Activated T-cell treated with anti-CD3 and anti-CD28 coated beads for 48 hours (primary cell): ENCODE measurements around the gene CDH20.
"Not testable (repeated sequence)": the region's sequence is repeated elsewhere in the genome, so short reads cannot be mapped to it uniquely, and the experiment has no call there.

ENCODE experiments used
- DNase-seq: peaks from one replicate; pipeline ENCODE4 v3.0.0-alpha.2; 2020; ENCODE audit warnings: low read depth

The CDH20 gene

GRCh38 chr18:61348230-61348629 is 15.0 kb downstream of the CDH20 start:
- DNase-seq: no peak

GRCh38 chr18:61350578-61350977 is 17.3 kb downstream of the CDH20 start:
- DNase-seq: no peak

GRCh38 chr18:61352059-61352458 is 18.8 kb downstream of the CDH20 start:
- no peak for DNase-seq

- no peak for DNase-seq
Observed at GRCh38 chr18:61352611-61353010, 19.4 kb downstream of the CDH20 start.

GRCh38 chr18:61360404-61361383 is 27.5 kb downstream of the CDH20 start:
- no peak for DNase-seq

DNA sequence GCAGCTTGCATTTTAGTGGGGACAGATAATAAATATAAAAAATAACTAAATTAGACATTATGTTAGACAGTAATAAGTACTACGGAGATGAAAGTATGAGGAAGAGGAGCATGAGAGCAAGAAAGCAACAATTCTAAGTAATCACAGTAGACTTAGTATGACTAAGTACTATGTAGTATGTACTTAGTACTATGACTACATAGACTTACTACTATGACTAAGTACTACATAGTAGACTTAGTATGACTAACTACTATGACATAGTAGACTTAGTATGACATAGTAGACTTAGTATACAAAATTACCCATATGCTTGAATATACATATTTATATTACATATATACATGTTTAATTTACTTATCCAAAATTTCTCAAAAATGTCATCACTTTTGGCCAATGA is 29.3 kb downstream of the CDH20 start:
- DNase-seq: no peak

- DNase-seq: no peak
Observed at GRCh38 chr18:61364953-61365352, 31.7 kb downstream of the CDH20 start.

GRCh38 chr18:61368001-61368400 is 34.8 kb downstream of the CDH20 start:
- DNase-seq: no peak

DNA sequence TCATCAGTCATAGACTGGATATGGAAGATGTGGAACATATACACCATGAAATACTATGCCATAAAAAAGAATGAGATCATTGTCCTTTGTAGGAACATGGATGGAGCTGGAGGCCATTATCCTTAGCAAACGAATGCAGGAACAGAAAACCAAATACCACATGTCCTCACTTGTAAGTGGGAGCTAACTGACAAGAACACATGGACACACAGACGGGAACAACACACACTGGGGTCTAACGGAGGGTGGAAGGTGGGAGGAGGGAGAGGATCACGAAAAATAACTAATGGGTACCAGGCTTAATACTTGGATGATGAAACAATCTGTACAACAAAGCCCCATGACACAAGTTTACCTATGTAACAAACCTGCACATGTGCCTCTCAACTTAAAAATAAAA is 36.4 kb downstream of the CDH20 start:
- DNase-seq: not testable (repeated sequence)

GRCh38 chr18:61371111-61371510 is 37.9 kb downstream of the CDH20 start:
- no peak for DNase-seq

- DNase-seq: no peak
Observed at GRCh38 chr18:61379827-61380226, 46.6 kb downstream of the CDH20 start.

- no peak for DNase-seq
Observed at GRCh38 chr18:61388010-61388409, 54.8 kb downstream of the CDH20 start.

- no peak for DNase-seq
Observed at GRCh38 chr18:61394983-61395382, 61.8 kb downstream of the CDH20 start.

DNA sequence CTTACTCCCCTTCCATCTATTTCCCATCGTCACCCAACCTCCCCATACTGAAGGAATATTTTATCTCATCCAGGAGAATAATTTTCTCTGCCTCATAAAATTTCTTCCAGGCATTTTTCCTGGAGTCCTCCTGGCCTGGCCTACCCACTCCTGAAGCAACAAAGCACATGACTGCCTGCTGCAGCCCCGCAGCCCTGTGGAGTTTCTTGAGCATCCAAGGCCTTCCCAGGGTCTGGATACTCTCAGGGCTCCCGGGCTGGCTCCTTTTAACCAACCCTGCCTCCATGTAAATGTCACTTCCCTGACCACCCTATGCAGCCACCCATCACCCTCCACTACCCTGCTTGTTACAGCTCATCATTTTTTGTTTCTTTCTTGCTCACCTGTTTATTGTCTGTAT is 64.0 kb downstream of the CDH20 start:
- no peak for DNase-seq

GRCh38 chr18:61398961-61399705 is 65.9 kb downstream of the CDH20 start:
- DNase-seq: no peak

DNA sequence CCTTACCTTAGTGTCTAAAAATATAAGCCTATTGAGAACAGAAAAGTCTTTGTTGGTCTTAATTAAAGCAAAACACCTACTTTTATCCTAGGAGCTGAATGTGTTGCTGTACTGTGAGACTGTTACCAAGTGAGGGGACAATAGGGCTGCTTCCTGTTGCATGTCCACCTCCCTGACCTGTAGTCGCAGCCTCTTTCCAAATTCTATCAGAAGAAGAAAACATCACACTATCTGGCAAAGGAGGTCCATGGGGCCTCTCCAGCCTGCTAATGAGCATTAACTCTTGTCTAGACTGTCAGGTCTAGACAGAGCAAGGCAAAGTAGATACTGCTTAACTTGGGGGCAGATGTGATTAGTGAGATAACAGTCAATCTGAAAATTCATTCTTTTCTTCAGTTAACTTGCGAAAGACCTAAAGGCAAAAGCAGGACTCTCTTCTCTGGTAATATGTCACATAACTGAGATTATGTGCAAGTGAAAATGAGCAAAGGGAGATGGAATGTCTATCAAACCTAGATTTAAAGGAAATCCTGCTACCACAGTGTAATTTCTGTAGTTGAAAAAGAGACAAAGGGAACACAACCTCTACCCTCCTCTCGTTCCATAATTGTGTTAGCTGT is 66.9 kb downstream of the CDH20 start:
- no peak for DNase-seq

- no peak for DNase-seq
Observed at GRCh38 chr18:61400716-61401115, 67.5 kb downstream of the CDH20 start.

- no peak for DNase-seq
Observed at GRCh38 chr18:61402726-61403125, 69.5 kb downstream of the CDH20 start.

- no peak for DNase-seq
Observed at GRCh38 chr18:61413396-61413795, 80.2 kb downstream of the CDH20 start.

- DNase-seq: no peak
Observed at GRCh38 chr18:61414086-61414485, 80.9 kb downstream of the CDH20 start.

- DNase-seq: no peak
Observed at GRCh38 chr18:61419763-61420162, 86.5 kb downstream of the CDH20 start.

GRCh38 chr18:61420218-61420885 is 87.1 kb downstream of the CDH20 start:
- no peak for DNase-seq
